Activated CD4-positive, alpha-beta T cell treated with anti-CD3 and anti-CD28 coated beads for 4 hours (primary cell): ENCODE results near the gene UBE2B.
"Not testable (repeated sequence)": the region's sequence is repeated elsewhere in the genome, so short reads cannot be mapped to it uniquely, and the experiment has no call there.

Experiments used
- DNase-seq, 2 donors: peaks; one replicate each; pipeline ENCODE4 v3.0.0-alpha.2; 2020

UBE2B gene

GRCh38 chr5:134403951-134404350 is 32.6 kb downstream of the UBE2B start:
- no peak for DNase-seq

GRCh38 chr5:134406390-134406789 is 35.0 kb downstream of the UBE2B start:
- no peak for DNase-seq

DNA sequence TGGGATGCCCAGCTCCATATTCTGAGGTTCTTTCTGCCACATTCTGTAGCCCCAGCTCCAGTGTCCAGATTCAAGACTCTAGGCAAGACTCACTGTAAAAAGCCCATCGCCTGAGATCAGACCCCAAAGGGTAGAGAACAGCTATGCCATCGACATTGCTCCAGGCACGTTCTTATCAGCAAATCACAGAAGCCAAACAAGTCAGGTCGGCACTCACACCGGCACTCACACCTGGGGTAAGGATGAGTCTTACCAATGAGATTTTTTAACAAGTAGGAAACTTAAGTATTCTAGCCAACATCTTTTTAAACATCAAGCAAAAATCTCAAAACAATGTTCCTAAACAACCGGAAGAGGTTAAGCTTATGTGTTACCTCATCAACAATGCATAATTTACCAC is 38.0 kb downstream of the UBE2B start:
- no peak for DNase-seq

- no peak for DNase-seq
Measured at GRCh38 chr5:134410822-134411221, 39.5 kb downstream of the UBE2B start.

GRCh38 chr5:134411228-134411545 is 39.8 kb downstream of the UBE2B start:
- DNase-seq, result no peak

DNA sequence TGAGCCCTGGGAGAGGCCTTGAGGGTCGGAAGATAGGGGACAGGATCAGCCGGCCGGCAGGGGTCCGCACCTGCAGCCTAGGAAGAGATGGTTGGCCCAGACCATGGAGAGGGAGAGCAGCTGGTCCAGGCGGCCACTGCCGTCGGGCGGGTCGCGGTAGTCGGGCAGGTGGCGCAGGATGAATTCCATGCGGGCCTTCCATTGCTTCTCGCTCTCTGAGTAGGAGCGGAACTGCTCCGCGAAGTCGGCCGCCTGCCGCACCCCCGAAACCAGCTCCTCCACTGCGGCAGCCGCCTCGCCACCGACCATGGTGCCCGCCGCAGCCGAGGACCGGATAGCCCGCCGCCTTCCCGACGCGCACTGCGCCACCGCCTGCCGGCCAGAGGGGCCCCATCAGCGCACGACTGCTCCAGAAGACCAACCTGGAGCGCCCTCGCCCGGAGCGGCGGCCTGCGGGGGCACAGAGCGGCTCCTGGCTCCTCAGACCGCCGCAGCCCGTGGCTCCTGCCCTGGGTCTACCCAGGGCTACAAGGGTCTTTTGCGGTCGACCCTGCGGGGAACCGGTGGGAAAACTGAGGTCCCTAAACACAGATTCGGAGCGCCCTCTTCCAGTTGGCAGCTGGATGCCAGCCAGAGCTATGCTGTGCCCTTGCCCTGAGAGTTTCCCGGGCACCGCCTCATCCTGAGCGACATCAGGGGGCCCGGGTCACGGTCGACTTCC is 40.3 kb downstream of the UBE2B start, which contains the start of gene CDKN2AIPNL:
CDKN2AIPNL (minus strand) TSS at position 336 of the 721 bp plus-strand sequence; CDS start at position 309, 27 bp downstream.
- DNase-seq, result peak; percentile 89

DNA sequence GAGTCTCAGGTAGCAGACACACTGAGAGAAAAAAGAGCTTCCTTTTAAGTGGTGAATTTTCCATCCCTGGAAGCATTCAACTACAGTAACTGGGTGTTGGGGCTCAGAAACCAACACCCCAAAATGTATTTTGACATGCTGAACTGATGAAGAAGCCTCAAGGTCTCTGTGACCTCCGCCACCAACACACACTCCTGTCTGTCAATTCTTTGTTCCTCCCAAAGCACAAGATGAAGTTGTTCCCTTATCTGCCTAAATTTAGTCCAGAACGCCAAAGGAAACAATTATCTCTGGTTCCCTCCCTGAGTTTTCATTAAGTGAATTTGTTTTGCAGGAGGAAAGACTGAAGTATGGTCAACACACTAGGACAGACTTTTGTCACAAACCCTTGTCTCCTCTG is 41.7 kb downstream of the UBE2B start:
- no peak for DNase-seq

DNA sequence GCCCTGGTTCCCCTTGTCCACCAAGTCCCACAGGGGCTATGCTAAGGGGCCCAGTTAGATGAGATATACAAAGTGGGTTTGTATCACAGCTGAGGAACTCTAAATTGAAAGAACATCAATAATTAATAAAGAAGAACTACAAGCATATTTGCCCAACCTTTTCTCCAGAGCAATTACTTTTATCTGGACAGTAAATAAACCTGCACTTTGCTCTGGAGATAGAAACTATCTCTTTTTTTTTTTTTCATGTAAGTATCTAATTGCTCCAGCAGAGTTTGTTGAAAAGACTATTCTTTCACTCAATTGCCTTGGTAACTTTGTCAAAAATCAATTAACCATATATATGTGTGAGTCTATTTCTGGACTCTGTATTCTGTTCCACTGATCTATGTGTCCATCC is 46.3 kb downstream of the UBE2B start:
- DNase-seq, result no peak

DNA sequence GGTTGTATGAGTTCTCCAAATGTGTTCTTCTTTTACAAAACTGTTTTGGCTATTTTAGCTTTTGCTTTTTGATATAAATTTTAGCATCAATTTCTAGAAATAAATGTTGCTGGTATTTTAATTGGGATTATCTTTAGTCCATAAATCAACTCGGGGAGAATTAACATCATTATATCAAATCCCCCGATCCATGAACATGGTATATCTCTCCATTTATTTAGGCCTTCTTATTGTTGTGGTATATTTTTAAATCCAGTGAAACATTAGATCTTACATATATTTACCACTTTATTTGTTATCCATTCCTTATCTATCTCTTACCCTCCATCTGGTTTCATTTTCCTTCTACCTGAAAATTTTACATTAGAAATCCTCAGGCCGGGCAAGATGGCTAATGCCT is 47.6 kb downstream of the UBE2B start:
- no peak for DNase-seq

DNA sequence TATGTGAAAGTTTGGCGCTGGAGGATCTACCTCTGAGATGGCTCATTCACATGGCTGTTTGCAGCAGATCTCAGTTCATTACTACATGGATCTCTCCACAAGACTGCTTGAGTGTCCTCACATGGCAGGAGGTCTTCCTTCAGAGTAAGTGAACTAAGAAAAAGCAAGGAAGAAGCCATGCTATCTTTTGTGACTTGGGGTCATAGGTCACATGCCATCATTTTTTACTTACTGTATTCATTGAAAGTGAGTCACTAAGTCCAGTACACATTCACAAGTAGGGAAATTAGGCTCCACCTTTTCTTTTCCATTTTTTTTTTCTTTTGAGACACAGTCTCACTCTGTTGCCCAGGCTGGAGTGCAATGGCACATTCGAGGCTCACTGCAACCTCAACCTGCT is 49.0 kb downstream of the UBE2B start:
- DNase-seq, result no peak

DNA sequence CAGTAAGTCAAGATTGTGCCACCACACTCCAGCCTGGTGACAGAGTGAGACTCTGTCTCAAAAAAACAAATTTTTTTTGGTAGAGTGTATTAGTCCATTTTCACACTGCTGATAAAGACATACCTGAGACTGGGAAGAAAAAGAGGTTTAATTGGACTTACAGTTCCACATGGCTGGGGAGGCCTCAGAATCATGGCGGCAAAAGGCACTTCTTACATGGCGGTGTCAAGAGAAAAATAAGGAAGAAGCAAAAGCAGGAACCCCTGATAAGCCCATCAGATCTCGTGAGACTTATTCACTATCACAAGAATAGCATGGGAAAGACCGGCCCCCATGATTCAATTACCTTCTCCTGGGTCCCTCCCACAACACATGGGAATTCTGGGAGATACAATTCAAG is 49.7 kb downstream of the UBE2B start:
- not testable (repeated sequence) for DNase-seq

DNA sequence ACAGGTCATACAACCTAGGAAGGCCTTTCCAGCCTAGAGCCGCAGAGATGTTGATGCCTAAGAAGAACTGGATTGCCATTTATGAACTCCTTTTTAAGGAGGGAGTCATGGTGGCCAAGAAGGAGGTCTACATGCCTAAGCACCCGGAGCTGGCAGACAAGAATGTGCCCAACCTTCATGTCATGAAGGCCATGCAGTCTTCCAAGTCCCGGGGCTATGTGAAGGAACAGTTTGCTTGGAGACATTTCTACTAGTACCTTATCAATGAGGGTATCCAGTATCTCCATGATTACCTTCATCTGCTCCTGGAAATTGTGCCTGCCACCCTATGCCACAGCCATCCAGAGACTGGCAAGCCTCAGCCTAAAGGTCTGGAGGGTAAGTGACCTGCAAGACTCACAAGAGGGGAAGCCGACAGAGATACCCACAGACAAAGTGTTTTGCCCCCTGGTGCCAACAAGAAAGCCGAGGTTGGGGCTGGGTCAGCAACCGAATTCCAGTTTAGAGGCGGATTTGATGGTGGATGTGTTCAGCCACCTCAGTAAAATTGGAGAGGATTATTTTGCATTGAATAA is 51.5 kb downstream of the UBE2B start:
- no peak for DNase-seq

- DNase-seq, result no peak
Measured at GRCh38 chr5:134423376-134423775, 52.0 kb downstream of the UBE2B start.

DNA sequence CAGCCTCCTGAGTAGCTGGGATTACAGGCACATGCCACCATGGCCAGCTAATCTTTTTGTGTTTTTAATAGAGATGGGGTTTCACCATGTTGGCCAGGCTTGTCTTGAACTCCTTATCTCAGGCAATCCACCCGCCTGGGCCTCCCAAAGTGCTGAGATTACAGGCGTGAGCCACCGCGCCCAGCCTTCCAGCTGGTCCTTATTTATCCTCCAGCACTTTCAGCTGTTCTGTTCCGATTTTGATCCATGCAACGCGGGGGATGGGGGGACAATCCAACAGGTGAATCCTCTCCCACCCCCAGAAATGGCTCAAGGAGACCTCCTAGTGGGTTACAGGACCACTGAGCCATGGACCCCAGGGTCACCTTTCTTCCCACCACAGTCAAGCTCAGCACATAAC is 55.0 kb downstream of the UBE2B start:
- no peak for DNase-seq

DNA sequence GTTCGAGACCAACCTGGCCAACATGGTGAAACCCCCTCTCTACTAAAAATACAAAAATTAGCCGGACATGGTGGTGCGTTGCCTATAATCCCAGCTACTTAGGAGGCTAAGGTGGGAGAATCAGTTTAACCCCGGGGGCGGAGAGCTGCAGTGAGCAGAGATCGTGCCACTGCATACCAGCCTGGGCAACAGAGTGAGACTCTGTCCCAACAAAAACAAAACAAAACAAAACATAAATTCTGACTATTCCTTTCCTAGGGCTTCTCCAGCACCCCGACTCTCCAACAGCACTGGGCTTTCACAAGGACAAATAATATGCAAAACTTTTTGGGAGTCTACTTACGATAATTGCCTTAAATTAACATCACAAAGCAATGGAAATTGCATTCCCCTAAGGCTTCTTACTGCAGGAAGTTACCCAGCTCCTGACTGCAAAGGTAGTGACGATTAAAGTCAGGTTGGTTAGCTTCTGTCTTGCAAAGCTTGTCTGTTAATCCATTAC is 56.2 kb downstream of the UBE2B start:
- DNase-seq, result no peak

DNA sequence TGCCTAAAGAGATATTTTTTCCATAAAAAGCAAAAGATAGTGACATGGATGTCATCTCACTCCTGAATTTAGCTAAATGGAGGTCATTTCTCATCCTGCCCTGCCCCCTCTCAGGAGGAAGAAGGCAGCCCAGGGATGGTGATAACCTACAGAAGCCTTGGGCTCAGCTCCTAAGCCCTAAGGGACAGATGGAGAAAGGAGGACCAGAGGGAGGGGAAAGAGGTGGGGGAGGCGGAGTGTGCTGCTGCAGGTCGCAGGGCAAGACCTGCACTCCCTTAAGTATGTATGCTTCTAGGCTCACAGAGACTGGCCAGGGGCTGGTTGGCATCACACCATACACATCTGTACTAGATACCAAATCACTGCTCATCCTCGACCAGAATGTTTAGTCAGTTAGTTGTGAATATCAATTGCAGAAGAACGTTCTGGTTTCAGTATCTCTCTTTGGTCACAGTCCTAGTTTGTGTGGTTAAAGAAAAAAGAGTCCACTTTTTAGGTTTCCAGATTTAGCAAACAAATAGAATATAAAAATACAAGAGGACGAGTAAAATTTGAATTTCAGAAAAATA is 58.7 kb downstream of the UBE2B start:
- no peak for DNase-seq

- no peak for DNase-seq
Measured at GRCh38 chr5:134432174-134432573, 60.8 kb downstream of the UBE2B start.

GRCh38 chr5:134432677-134433359 is 61.4 kb downstream of the UBE2B start:
- DNase-seq, result no peak

GRCh38 chr5:134435560-134435959 is 64.2 kb downstream of the UBE2B start:
- DNase-seq, result no peak

DNA sequence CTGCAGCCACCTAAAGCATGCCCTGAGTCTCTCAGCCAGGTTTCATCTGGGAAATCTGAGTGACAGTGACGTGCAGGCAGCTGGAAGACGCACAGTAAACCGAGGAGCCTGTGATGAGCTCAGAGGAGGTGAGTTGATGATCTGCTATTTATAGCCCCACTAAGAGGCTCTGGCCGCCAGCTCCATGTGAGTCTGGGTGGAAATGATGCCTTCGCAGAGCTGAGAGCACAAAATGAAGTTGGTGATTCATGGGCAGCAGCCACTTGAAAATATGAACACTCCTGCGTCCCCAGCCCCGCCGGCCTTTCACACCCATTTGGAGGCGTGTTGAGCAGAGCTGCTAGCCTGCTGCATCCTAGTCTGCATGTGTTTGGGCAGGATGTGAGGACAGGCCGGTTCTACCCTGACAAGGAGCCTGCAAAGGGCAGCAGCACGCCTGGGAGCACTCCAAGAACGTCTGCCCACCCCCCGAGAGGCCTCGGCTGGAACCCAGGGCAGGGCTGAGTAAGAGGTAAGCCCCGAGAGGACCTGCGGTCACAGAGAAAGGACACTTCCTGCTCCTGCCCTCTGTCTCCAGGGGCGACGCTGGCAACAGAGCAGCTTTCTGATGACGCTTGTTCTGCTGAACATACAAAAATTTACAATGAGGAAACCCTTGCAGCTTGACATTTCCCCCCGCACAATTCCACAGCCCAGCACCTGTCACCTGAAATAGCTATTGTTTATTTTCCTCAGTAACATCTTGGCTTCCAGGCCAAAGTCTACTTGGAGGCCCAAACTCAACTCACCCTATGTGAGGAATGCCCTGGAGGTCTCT is 65.4 kb downstream of the UBE2B start:
- peak; percentile 7 to 8 for DNase-seq

GRCh38 chr5:134437340-134437846 is 66.0 kb downstream of the UBE2B start:
- no peak for DNase-seq

GRCh38 chr5:134437847-134438581 is 66.6 kb downstream of the UBE2B start:
- DNase-seq, result no peak
